Stimulated activated CD8-positive, alpha-beta memory T cell treated with anti-CD3 and anti-CD28 coated beads, Interleukin-4, amount 100 ng/mL, for 1 hour (primary cell): ENCODE measurements around the gene RNF41.
"Not testable (repeated sequence)": the region's sequence is repeated elsewhere in the genome, so short reads cannot be mapped to it uniquely, and the experiment has no call there.

Experiments used
- DNase-seq, 2 donors: peaks; one replicate each; pipeline ENCODE4 v3.0.0-alpha.2; 2020; ENCODE audit warnings: low read depth in 2 of 2, low spot score in 1 of 2

RNF41 gene

GRCh38 chr12:56213878-56214277, 7.8 kb downstream of the RNF41 start:
- DNase-seq = no peak

GRCh38 chr12:56212361-56212760, 9.4 kb downstream of the RNF41 start:
- no peak for DNase-seq

GRCh38 chr12:56208006-56208405, 13.7 kb downstream of the RNF41 start:
- DNase-seq = no peak

- DNase-seq = no peak
These were observed 15.1 kb downstream of the RNF41 start for GRCh38 chr12:56206452-56207166.

- no peak for DNase-seq
These were observed 16.3 kb downstream of the RNF41 start for GRCh38 chr12:56205445-56205844.

- no peak for DNase-seq
These were observed 17.4 kb downstream of the RNF41 start for GRCh38 chr12:56204275-56204674.

GRCh38 chr12:56202838-56203237, 18.9 kb downstream of the RNF41 start:
- DNase-seq = no peak

- DNase-seq = no peak
These were observed 19.4 kb downstream of the RNF41 start for GRCh38 chr12:56202366-56202765.

- no peak for DNase-seq
These were observed 22.9 kb downstream of the RNF41 start for GRCh38 chr12:56198836-56199235.

GRCh38 chr12:56197921-56198635, 23.6 kb downstream of the RNF41 start:
- DNase-seq = no peak

- DNase-seq = not testable (repeated sequence)
These were observed 24.7 kb downstream of the RNF41 start for GRCh38 chr12:56196818-56197550.

- peak; percentile 38 to 54 for DNase-seq
These were observed 28.6 kb downstream of the RNF41 start for GRCh38 chr12:56193025-56193578.

- DNase-seq = no peak
These were observed 29.1 kb downstream of the RNF41 start for GRCh38 chr12:56192582-56192981.

- no peak for DNase-seq
These were observed 31.0 kb downstream of the RNF41 start for GRCh38 chr12:56190695-56191155.

GRCh38 chr12:56189918-56190694, 31.6 kb downstream of the RNF41 start:
- peak; percentile 27 to 47 for DNase-seq

GRCh38 chr12:56189099-56189917, 32.4 kb downstream of the RNF41 start, which contains the start of gene SMARCC2:
Gene SMARCC2, minus strand, starts transcription at chr12:56189483. Its CDS starts 22 bp downstream, at chr12:56189461.
- DNase-seq = peak; percentile 56 to 68

GRCh38 chr12:56188778-56189098, 33.0 kb downstream of the RNF41 start:
- DNase-seq = no peak

GRCh38 chr12:56188131-56188777, 33.5 kb downstream of the RNF41 start:
- no peak for DNase-seq

GRCh38 chr12:56186957-56187356, 34.8 kb downstream of the RNF41 start:
- no peak for DNase-seq
